Fibroblast of upper back skin (primary cell): ENCODE results near the gene NRAP.
"Not testable (repeated sequence)": the region's sequence is repeated elsewhere in the genome, so short reads cannot be mapped to it uniquely, and the experiment has no call there.

ENCODE experiments used
- DNase-seq: peaks from one replicate; pipeline ENCODE4 v3.0.0-alpha.2; 2013

The NRAP gene

DNA sequence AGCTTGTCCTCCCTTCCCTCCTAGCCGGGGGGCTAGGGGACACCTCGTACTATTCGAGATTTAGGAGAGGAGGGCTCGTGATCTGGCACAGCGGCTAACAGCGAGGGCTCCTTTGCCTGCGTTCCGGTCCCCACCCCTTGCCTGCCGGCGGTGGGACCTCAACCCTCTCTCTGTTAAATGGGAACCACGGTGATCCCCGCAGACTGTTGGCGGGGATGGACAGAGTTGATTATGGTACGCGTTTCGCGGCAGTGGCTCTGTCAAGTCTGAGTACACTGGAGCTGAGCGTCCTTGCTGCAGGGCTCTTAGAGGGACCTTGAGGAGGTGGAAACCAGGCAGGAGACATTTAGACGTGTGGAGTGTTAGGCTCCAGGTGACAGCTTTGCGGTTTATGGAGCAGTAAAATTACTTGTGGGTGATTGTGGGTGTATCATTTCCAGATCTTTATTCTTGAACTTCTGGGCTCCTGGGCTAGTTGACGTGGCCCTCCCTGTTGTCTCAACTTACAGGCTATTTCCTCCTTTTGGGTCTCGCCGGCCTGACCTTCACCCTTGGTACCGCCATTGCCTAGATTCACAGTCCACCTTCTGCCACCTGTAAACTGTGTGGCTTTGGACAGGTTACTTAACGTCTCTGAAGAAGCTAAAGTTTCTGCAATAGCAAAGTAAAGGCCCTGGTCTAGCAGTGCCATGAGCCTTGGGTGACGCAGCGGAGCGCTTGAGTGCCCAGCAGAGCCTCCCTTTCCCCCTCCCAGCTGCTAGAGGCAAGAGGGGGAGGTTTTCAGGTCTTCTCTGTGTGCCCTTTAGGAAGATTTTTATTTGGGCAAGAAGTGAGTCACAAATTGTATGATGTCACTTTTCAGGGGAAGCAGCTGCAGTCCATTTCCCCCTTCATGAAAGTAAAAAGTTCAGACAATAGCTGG is 16.6 kb upstream of the NRAP start:
- DNase-seq = peak; percentile 45

DNA sequence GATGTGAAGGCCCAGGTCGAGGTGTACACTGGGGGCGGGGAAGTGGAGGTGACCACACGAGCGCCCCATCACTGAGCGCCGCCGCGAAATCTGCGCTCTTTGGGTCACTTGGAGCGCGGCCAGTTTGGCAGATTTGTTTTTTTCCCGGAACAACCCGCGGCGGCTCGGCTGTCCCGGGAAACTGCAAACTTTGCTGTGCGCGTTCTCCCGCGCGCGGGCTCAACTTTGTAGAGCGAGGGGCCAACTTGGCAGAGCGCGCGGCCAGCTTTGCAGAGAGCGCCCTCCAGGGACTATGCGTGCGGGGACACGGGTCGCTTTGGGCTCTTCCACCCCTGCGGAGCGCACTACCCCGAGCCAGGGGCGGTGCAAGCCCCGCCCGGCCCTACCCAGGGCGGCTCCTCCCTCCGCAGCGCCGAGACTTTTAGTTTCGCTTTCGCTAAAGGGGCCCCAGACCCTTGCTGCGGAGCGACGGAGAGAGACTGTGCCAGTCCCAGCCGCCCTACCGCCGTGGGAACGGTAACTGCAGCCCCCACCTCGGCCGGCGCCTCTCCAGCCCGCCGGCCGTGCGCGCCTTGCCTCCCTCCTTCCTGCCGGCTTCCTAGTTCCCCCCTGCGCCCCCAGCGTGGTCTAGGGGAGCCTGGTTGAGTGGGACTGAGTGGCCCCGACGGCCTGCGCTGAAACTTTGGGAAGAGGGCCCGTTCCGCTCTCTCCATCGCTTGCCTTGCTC is 15.8 kb upstream of the NRAP start, which contains the start of gene CASP7:
CASP7 (plus strand) TSS at position 450 of the 727 bp plus-strand sequence. CDS start 17,582 bp downstream, outside the sequence.
- DNase-seq = peak; percentile 77

GRCh38 chr10:113666682-113667252 is 2.9 kb upstream of the NRAP start:
- peak; percentile 31 for DNase-seq

DNA sequence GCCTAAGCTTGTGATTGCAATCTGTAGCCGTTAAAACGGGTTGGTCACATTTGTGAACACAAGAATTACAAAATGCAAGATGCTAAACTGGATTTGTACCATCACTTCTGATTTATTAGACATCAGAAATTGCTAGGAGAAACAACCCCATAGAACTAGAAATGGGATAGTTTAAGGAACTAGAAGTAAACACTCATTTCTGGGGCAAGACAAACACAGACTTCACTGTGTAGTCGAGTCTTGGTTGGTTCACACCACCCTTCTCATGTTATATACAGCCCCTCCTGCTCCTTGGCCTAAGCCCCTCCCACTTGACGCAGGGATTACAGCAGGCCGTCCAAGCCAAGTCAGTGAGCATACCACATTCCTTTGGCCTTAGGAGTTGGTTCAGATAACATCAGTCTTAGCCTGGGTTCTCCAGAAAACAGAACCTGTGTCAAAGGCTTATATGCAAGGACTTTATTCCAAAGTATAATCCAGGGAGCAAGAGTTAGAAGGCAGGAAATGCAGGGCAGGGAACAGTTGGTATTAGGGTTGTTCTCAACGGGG is 2.0 kb upstream of the NRAP start:
- peak; percentile 76 for DNase-seq

GRCh38 chr10:113665352-113665751 is 1.5 kb upstream of the NRAP start:
- no peak for DNase-seq

- no peak for DNase-seq
These were observed 699 bp downstream of the NRAP start for GRCh38 chr10:113663142-113663541.

DNA sequence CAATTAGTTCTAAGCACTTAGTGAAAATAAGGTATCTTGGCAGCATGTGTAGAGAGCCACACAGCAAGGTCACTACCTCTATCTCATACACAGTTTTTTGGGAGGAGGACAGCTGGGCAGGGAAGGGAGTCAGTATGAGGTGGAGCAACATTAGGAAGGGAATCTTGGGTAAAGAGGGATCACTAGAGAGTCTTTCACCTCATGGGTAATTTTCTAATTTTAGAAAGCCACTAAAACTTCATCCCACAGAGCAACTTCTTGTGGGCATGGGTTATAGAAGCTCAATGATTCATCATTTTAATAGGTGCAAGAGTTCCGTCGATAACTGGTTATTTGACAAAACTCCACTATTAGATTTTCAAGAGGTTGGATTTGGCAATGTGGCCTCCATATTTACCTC is 2.5 kb downstream of the NRAP start:
- DNase-seq = no peak

- DNase-seq = no peak
These were observed 6.3 kb downstream of the NRAP start for GRCh38 chr10:113657544-113657943.

DNA sequence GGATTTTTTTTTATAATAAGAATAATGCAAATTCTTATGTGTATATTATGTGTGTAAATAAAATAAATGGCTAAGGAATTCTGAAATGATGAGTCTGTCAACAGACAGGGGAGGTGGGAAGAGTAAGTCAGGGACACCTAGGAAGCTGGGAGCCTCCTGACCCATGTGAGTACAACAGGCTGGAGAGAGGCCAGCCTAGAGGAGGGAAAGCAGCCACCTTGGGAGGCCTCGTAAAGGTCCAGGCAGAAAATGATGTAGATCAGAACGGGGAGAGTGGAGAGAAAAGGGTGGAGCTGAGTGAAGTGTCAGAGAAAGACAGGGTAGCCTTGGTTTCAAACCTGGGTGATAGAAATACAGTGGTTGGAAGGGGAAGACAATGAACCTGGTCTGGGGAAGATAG is 6.9 kb downstream of the NRAP start:
- no peak for DNase-seq

GRCh38 chr10:113652456-113652855 is 11.4 kb downstream of the NRAP start:
- DNase-seq = not testable (repeated sequence)

DNA sequence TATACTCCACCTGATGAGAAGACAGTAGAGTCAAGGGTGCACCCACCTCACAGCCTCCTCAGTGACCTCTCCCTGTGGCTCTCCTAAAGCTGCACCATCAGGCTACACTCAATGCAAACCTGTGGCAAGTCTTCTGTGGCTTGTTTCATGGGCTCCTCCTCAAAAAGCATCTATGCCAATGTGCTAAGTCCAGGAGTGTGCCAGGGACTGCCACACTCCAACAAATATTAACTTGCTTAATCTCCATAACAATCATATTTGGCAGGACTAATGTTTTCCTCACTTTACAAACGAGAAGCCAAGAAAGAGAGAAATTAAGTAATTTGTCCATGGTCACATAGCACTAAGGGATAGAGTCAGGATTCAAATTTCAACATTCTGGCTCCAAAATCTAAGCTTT is 11.9 kb downstream of the NRAP start:
- no peak for DNase-seq

DNA sequence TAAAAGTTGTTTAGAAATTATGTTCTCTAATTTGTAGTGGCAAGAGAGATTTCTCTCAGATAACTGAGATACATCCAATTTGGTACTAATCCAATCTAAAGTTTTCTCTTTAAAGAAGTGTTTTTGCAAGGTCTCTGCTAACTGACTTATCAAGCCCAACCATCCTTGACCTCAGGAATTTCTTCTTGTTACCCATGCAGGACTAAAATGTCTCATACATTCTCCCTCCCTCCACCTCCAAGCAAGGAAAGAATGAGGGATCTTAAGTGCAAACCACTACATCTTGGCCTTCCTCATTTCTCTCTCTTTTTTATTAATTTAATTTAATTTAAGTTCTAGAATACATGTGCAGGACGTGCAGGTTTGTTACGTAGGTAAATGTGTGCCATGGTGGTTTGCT is 12.8 kb downstream of the NRAP start:
- DNase-seq = no peak

DNA sequence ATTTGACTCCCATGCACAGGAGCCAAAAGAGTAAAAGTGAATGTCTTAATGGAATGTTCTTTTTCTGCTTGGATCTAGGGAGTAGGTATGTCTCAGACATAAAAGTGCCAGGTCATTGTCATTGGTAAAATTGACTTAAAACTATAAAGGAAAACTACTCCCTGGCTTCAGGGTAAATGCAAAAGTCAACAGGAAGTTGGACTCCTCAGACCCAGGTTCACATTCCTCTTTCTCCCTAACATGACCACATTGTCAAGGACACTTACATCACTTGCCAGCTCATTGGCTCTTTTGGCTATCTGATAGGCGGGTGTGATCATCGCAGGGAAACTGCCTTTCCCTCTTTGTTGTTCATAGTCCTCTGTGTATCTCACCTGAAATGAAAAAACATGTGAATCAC is 13.7 kb downstream of the NRAP start:
- DNase-seq = no peak

DNA sequence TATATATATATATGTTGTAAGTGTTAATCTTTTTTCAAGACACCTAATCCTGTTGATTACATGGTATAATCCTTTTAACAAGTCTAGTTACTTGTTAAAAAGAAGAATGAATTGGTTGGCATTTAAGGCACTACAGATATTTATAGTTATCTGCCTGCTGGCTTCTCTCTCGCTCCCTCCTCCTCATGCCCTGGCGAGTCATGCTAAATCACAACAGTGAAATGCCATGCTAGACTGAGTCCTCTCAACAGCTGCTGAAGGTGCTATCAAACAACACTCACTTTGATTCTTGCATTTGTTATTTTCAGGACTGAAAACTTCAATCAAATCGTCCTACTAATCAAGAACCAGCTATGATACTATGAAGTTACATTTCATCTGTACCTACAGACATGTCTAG is 15.4 kb downstream of the NRAP start:
- no peak for DNase-seq

GRCh38 chr10:113647812-113648211 is 16.0 kb downstream of the NRAP start:
- DNase-seq = no peak

DNA sequence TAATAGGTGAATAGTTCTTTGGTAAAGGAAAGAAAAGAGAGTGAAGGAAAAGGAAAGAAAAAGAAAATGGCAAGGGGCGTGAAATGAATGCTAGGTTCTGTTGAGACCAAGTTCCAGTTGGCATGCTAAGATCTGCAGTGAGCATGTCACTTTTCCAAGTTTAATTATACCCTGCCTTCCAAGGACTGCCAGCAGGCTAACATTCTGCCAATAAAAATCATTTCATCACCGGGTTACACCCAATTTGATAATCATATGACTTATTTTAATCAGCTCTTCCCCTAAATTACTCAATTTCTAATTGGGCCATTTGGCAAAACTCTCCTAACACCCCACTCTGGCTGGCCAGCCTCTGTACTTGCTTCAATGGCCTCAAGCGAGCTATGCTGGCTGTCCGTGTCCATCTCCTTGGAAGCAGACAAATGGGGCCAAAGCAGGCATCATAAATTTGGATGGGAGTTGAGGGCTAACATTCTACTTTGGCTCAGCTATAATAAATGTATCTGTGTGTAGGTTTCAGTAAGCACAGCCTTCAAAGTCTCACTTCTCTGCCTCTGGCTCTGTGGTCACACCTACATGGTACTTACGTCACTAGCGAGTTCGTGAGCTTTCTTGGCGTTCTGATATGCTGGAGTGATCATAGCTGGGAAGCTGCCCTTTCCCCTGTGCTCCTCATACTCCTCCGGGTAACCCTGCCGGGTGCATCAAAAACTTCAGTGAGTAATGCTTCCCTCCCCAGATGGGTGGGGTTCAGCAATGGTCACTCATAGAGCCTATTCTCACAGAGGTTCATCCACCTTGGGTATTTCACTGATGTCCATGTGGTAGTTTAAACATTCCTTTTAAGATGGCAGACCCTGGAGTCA is 17.3 kb downstream of the NRAP start:
- no peak for DNase-seq

GRCh38 chr10:113644185-113645120 is 19.4 kb downstream of the NRAP start:
- DNase-seq = peak; percentile 33

DNA sequence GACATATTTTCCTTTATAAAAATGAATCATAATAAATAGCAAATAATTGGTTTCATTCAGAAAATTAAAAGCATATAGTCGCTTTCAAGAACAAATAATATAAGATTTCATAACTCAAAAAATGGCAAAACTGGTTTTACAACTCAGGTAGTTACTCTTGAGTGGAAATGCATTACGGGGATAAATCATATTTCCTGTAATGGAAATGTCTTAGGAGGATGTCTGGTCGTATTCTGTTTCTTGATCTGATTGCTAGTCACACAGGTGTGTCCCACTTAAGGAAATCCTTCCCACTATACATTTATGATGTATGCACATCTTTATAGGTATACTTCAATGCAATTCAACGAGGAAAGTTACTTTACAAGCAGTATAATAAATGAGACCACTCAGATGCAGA is 20.7 kb downstream of the NRAP start:
- no peak for DNase-seq

- no peak for DNase-seq
These were observed 22.1 kb downstream of the NRAP start for GRCh38 chr10:113641702-113642101.

GRCh38 chr10:113639966-113640365 is 23.9 kb downstream of the NRAP start:
- no peak for DNase-seq

- DNase-seq = no peak
These were observed 32.0 kb downstream of the NRAP start for GRCh38 chr10:113631684-113632367.
